Panc1 (cell line): ENCODE measurements around the gene DUSP16. TPM values are rescaled to one million over a fixed set of nuclear protein-coding genes. Genes with fewer than 3 reads are reported as not detected.

Experiments
- ATAC-seq: fragments of 200-7000 bp; cut with Tn5 transposase; 2 replicates; pipeline ENCODE4 v1.9.1; 2020; ENCODE audit warnings: mild to moderate bottlenecking, moderate library complexity
- BruUV-seq: library from RNA; stranded (reverse); fragments of 400-500 nt; replicated peaks from 2 replicates; lab custom pipeline; 2021; lab: Mats Ljungman, UMichigan
- CTCF ChIA-PET: fragments of 300-600 bp; sonication (Branson Sonifier 250); formaldehyde crosslinking; loops from one replicate; lab custom pipeline; 2022; ENCODE audit warnings: antibody characterized with exemption; lab: Charles Lee
- POLR2A ChIA-PET: fragments of 300-600 bp; sonication (Branson Sonifier 250); formaldehyde crosslinking; loops from one replicate; lab custom pipeline; 2022; ENCODE audit warnings: antibody characterized with exemption; lab: Charles Lee
- DNase-seq: peaks from one replicate; pipeline ENCODE4 v3.0.0-alpha.2; 2010; ENCODE audit warnings: low read depth, low spot score
- H3K27ac ChIP-seq: 2 replicates; pipeline ENCODE4 v1.5.1; 2011; ENCODE audit warnings: mild to moderate bottlenecking, low read length, inconsistent platforms
- H3K27me3 ChIP-seq: fragments of 200-500 bp; sonication (Bioruptor generic); 2 replicates; pipeline ENCODE4 v1.6.0; 2014; ENCODE audit warnings: low read length, inconsistent platforms; ENCODE audit not compliant: control insufficient read depth, insufficient read depth
- H3K36me3 ChIP-seq: fragments of 200-500 bp; sonication (Bioruptor generic); 2 replicates; pipeline ENCODE4 v1.5.1; 2014; ENCODE audit warnings: inconsistent platforms, mild to moderate bottlenecking, low read length, moderate library complexity; ENCODE audit not compliant: control insufficient read depth, insufficient read depth
- H3K4me1 ChIP-seq: 2 replicates; pipeline ENCODE4 v1.5.1; 2011; ENCODE audit warnings: inconsistent platforms, mild to moderate bottlenecking, low read length, moderate library complexity; ENCODE audit not compliant: control insufficient read depth, insufficient read depth
- H3K4me3 ChIP-seq, 2 experiments: 2 replicates each; pipeline ENCODE4 v1.5.1; 2011 to 2012; ENCODE audit warnings: low read depth in 2 of 2, low read length in 2 of 2, mild to moderate bottlenecking in 2 of 2, inconsistent platforms in 1 of 2, moderate library complexity in 1 of 2
- H3K9me3 ChIP-seq: fragments of 200-500 bp; sonication (Bioruptor generic); 2 replicates; pipeline ENCODE4 v1.5.1; 2014; ENCODE audit warnings: low read depth, mild to moderate bottlenecking, inconsistent platforms, low read length, moderate library complexity; ENCODE audit not compliant: control insufficient read depth, insufficient read depth
- POLR2AphosphoS5 ChIP-seq: IDR thresholded peaks from 2 replicates; pipeline ENCODE4 v1.6.1; 2012; ENCODE audit warnings: mild to moderate bottlenecking, low read depth, low read length, moderate library complexity
- REST ChIP-seq, 2 experiments: IDR thresholded peaks; 2 replicates each; pipeline ENCODE4 v1.6.1; 2011 to 2012; ENCODE audit warnings: low read depth in 2 of 2, control low read depth in 1 of 2, low read length in 1 of 2, mild to moderate bottlenecking in 1 of 2, moderate library complexity in 1 of 2; ENCODE audit not compliant: insufficient read depth in 1 of 2
- SIN3A ChIP-seq: IDR thresholded peaks from 2 replicates; pipeline ENCODE4 v1.6.1; 2012; ENCODE audit warnings: low read depth, mild to moderate bottlenecking, low read length, moderate library complexity, borderline replicate concordance; ENCODE audit not compliant: insufficient read depth
- TCF7L2 ChIP-seq: IDR thresholded peaks from 2 replicates; pipeline ENCODE4 v1.6.1; 2011; ENCODE audit warnings: mild to moderate bottlenecking, low read depth, low read length, inconsistent platforms
- in situ Hi-C: cut with HindIII; loops from 2 replicates; pipeline ENCODE4 v1.10.0; 2016; ENCODE audit warnings: low sequenced_read_pairs, low pct_unique_long_range_greater_than_20kb
- intact Hi-C: fragments of 100-400 bp; cut with micrococcal nuclease; formaldehyde crosslinking; loops from one replicate; pipeline ENCODE4 v1.10.0; 2022; ENCODE audit not compliant: unreplicated experiment
- total RNA-seq: library from RNA; stranded (reverse); gene quantifications from one replicate; pipeline ENCODE4 v1.2.1, GENCODE V29; 2021; ENCODE audit not compliant: unreplicated experiment
- TF ChIP-seq, protein P1 (sequence below): fragments of 450-650 bp; IDR thresholded peaks from 2 replicates; pipeline ENCODE4 v1.5.1; 2017; ENCODE audit warnings: mild to moderate bottlenecking

The DUSP16 gene
- total RNA-seq, 1 experiment from 2014 or later = 12.9 TPM

DNA sequence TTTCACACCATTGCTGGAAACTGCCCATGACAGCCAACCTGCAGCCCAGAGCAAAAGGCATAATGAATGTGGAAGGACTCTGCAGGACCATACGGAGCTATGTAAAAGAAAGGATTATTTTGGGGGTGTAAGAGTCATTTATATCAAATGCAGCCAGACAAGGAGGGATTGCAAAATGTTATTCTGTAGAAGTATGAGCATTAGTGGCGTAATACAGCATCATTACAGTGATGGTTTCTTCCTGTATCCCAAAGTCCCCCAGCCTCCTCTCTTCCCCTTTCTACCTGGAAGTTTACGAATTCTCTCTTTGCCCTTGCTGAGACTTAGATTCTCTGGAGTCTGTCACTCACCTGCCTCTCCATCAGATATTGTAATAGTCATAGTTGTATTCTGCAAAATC, 115.9 kb downstream of the DUSP16 start:
- no peak for DNase-seq
- no peaks in the 10 kb centered on the region for H3K9me3 ChIP-seq
- H3K27me3 ChIP-seq = no peaks in the 10 kb centered on the region
- no peaks in the 10 kb centered on the region for H3K36me3 ChIP-seq
- in situ Hi-C loops (no loop called here), intact Hi-C loops (no loop called here)
- TF ChIP-seq, protein P1, sequence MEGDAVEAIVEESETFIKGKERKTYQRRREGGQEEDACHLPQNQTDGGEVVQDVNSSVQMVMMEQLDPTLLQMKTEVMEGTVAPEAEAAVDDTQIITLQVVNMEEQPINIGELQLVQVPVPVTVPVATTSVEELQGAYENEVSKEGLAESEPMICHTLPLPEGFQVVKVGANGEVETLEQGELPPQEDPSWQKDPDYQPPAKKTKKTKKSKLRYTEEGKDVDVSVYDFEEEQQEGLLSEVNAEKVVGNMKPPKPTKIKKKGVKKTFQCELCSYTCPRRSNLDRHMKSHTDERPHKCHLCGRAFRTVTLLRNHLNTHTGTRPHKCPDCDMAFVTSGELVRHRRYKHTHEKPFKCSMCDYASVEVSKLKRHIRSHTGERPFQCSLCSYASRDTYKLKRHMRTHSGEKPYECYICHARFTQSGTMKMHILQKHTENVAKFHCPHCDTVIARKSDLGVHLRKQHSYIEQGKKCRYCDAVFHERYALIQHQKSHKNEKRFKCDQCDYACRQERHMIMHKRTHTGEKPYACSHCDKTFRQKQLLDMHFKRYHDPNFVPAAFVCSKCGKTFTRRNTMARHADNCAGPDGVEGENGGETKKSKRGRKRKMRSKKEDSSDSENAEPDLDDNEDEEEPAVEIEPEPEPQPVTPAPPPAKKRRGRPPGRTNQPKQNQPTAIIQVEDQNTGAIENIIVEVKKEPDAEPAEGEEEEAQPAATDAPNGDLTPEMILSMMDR = no peak
- TF ChIP-seq POLR2AphosphoS5 (no peak), REST (IDR thresholded peaks at IDR 0.05; ENCODE audit: insufficient read depth in 1 of 2, low read depth in 2 of 2, low read length in 1 of 2) (no peak), TCF7L2 (no peak)
- POLR2A ChIA-PET = no interaction called here
- no TSS peak for BruUV-seq
- no peak overlapping the region for H3K27ac ChIP-seq
- no peaks in the 10 kb centered on the region for H3K4me1 ChIP-seq
- ATAC-seq = no peak
- no peak overlapping the region for H3K4me3 ChIP-seq
- CTCF ChIA-PET = no interaction called here

DNA sequence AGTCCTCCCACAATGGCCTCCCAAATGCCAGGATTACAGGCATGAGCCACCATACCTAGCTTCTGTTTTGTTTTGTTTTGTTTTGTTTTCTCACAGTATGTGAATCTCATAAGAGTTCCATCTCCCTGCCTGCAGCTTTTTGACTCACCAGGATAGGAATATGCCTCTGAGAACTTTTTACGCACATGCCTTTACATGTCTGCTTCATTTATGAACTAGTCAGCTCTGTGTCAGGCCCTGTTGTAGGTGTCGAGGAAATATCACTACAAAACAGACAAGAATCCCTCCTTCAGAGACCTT, 116.8 kb downstream of the DUSP16 start:
- no peak for ATAC-seq
- Histone ChIP-seq H3K4me3 (no peak overlapping the region), H3K36me3 (no peaks in the 10 kb centered on the region), H3K9me3 (no peaks in the 10 kb centered on the region), H3K27ac (no peak overlapping the region), H3K4me1 (no peaks in the 10 kb centered on the region), H3K27me3 (no peaks in the 10 kb centered on the region)
- no TSS peak for BruUV-seq
- ChIA-PET CTCF (no interaction called here), POLR2A (no interaction called here)
- DNase-seq = no peak
- in situ Hi-C loops (no loop called here), intact Hi-C loops (no loop called here)
- TF ChIP-seq REST (IDR thresholded peaks at IDR 0.05; ENCODE audit: insufficient read depth in 1 of 2, low read depth in 2 of 2, low read length in 1 of 2) = no peak
- no peak for TF ChIP-seq POLR2AphosphoS5
- TF ChIP-seq, protein P1 = no peak
- TF ChIP-seq TCF7L2 = no peak
- TF ChIP-seq SIN3A = no peak
